ENCODE measurements around the gene ABCE1. TPM values are rescaled to one million over a fixed set of nuclear protein-coding genes. Genes with fewer than 3 reads are reported as not detected.

ABCE1 gene
- total and polyA plus RNA-seq, 2 of the 8 experiments (the other 6 are each of a cell fraction or from before 2014, with no cell fraction given) = 43.7 to 126 TPM

DNA sequence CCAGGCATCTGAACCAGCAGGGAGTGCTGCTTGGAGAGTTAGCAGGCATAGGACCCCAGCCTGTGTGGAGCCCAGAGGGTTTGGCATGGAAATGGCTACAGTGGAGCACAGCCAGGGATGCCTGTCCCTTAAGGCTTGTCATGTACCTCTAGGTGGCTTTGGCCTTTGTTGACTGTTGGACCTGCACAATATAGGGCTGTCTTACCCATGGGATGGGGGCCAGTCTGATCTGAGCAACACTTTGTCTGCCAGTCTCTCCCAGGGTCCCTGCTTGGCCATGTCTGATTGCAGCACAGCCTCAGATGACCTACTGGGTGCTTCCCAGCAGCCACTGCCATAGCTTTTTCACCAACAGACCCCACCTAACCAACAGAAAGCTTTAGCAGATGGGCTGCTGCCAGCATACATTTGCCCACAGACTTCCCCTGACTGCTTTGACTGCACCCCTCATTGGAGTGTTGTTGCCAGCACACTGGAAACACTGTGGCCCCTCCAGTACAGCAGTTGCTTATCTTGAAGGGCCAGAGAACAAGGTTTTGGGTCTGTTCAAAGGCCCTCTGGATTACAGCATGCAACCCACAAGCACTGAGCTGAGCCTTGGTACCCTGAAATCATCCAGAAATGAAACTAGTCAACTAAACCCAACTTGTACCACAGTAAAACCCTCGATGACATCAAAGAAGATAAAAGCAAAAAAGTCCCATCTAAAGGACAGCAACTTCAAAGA, 22.2 kb upstream of the ABCE1 start:
- no peak overlapping the region for H3K4me3 ChIP-seq (ENCODE audit: extremely low read depth in 1 of 4, insufficient read depth in 2 of 4, low read depth in 3 of 4, low read length in 4 of 4)
- no peak overlapping the region for H2BK15ac ChIP-seq (ENCODE audit: low read length)
- H3K9me3 ChIP-seq (ENCODE audit: insufficient read depth in 2 of 2, low read depth in 1 of 2, low read length in 1 of 2) = no peaks in the 10 kb centered on the region
- H2AK5ac ChIP-seq (ENCODE audit: low read depth, low read length) = no peak overlapping the region
- H2BK5ac ChIP-seq (ENCODE audit: low read depth, low read length) = no peak overlapping the region
- no peak overlapping the region for H3K14ac ChIP-seq (ENCODE audit: insufficient read length)
- H3K27ac ChIP-seq (ENCODE audit: low read depth, low read length) = no peak overlapping the region
- DNase-seq (ENCODE audit: low read depth in 1 of 2, low spot score in 2 of 2) (no peak), FAIRE-seq (no peak)
- no peaks in the 10 kb centered on the region for H3K4me1 ChIP-seq (replicated peaks in 1 of 4; ENCODE audit: control insufficient read depth in 3 of 4, insufficient read depth in 4 of 4, low read length in 3 of 4)
- H3K79me2 ChIP-seq (ENCODE audit: control insufficient read depth in 1 of 2, insufficient read depth in 2 of 2, low read length in 2 of 2) = peaks cover 5 to 26% of the 10 kb centered on the region in 2 experiments; a peak in 3 of 4 replicates
- H4K20me1 ChIP-seq (replicated peaks in 1 of 2; ENCODE audit: control insufficient read depth in 1 of 2, insufficient read depth in 2 of 2, low read length in 2 of 2) = peaks cover 0 to 5% of the 10 kb centered on the region in 2 experiments
- no peak overlapping the region for H2AFZ ChIP-seq (ENCODE audit: low read length)
- no peaks in the 10 kb centered on the region; the same call in 1 of the 2 replicates for H3K79me1 ChIP-seq (ENCODE audit: low read depth, low read length)
- H3K4me2 ChIP-seq (ENCODE audit: insufficient read depth in 1 of 2, low read depth in 2 of 2, low read length in 2 of 2) = no peak overlapping the region
- H4K8ac ChIP-seq (ENCODE audit: extremely low read depth, insufficient read depth, low read length) = no peak overlapping the region
- H3K36me3 ChIP-seq (ENCODE audit: control insufficient read depth in 2 of 4, insufficient read depth in 4 of 4, low read length in 3 of 4) = peaks cover 0 to 9% (median 0%) of the 10 kb centered on the region in 4 experiments; a peak in 3 of 8 replicates
- TF ChIP-seq NRF1 (IDR thresholded peaks at IDR 0.05; ENCODE audit: low read depth, low read length) (no peak), SP1 (IDR thresholded peaks at IDR 0.05; ENCODE audit: low read depth, low read length) (no peak), YY1 (IDR thresholded peaks at IDR 0.05; ENCODE audit: low read depth, low read length) (no peak)
- WGBS, 2 experiments (ENCODE audit: extremely low coverage in 1 of 2, insufficient coverage in 1 of 2, insufficient read length in 1 of 2, insufficient replicate concordance in 2 of 2, low coverage in 1 of 2, low lambda C conversion rate in 2 of 2, missing lambda C conversion rate in 1 of 2) = 83% methylated on average over 1 of the region's 1 CpG; no CpG with 5 or more reads in 1 of the 2 experiments
- POLR2A ChIA-PET (ENCODE audit: partially characterized antibody) = interaction anchor here (1.6 kb wide), 1 partner anchor 22 kb away, joined by 6 read pairs; the partner anchor contains the start of genes ABCE1 and ANAPC10
- CTCF ChIA-PET (ENCODE audit: partially characterized antibody) = interaction anchor here (1.0 kb wide), 2 partner anchors 14 to 26 kb away, joined by 3 to 6 read pairs; no protein-coding TSS in a partner anchor
- no peak overlapping the region for H4K91ac ChIP-seq (replicated peaks; ENCODE audit: insufficient read length, low read length)
- H3K23ac ChIP-seq (ENCODE audit: insufficient read length) = no peak overlapping the region
- H2BK12ac ChIP-seq (ENCODE audit: low read depth, low read length) = no peak overlapping the region
- no peak overlapping the region for H4K5ac ChIP-seq (ENCODE audit: insufficient read length, low read depth, low read length)
- H2BK20ac ChIP-seq (ENCODE audit: low read length) = no peak overlapping the region
- no peaks in the 10 kb centered on the region for H3K27me3 ChIP-seq (replicated peaks in 1 of 4; ENCODE audit: control insufficient read depth in 3 of 4, extremely low read depth in 1 of 4, insufficient read depth in 3 of 4, low read length in 3 of 4)
- H3K9ac ChIP-seq (replicated peaks in 1 of 4; ENCODE audit: extremely low read depth in 1 of 4, low read depth in 3 of 4, low read length in 3 of 4) = no peak overlapping the region; a peak in 1 of 7 replicates
- no peak overlapping the region for H3K4ac ChIP-seq (replicated peaks; ENCODE audit: insufficient read length, low read depth, low read length)
- no peak overlapping the region for H2BK120ac ChIP-seq (replicated peaks; ENCODE audit: low read depth, low read length)
- no peak overlapping the region for H3K56ac ChIP-seq (replicated peaks; ENCODE audit: insufficient read length, low read depth, low read length)
- H3K18ac ChIP-seq (ENCODE audit: extremely low read depth, low read length) = no peak overlapping the region
- H3K23me2 ChIP-seq (ENCODE audit: low read depth, low read length) = no peaks in the 10 kb centered on the region
